GM18505 (cell line): ENCODE data around the gene GALK2.
"Not testable (repeated sequence)": the region's sequence is repeated elsewhere in the genome, so short reads cannot be mapped to it uniquely, and the experiment has no call there.

Experiments
- ATAC-seq: cut with Tn5 transposase; IDR thresholded peaks from one replicate; pipeline ENCODE4 v1.9.1; 2021; ENCODE audit not compliant: unreplicated experiment
- POLR2A ChIP-seq: IDR thresholded peaks from 4 replicates; pipeline ENCODE4 v1.6.1; 2011; ENCODE audit warnings: borderline replicate concordance; ENCODE audit not compliant: insufficient read depth, insufficient read length; ENCODE audit errors: extremely low read depth

The GALK2 gene

GRCh38 chr15:49179433-49180190 lies 9.6 kb downstream of the GALK2 start:
- no peak for TF ChIP-seq POLR2A
- ATAC-seq = no peak

DNA sequence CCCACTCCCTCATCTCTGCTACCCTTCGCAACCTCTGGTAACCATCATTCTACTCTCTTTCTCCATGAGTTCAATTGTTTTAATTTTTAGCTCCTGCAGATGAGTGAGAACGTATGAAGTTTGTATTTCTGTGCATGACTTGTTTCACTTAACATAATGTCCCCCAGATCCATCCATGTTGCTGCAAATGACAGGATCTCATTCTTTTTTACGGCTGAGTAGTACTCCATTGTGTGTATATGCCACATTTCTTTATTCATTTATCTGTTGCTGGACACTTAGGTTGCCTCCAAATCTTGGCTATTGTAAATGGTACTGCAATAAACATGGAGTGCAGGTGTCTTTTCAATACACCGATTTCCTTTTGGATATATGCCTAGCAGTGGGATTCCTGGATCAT lies 12.1 kb downstream of the GALK2 start:
- TF ChIP-seq POLR2A = no peak
- ATAC-seq = no peak

- not testable (repeated sequence) for ATAC-seq
Measured at GRCh38 chr15:49183741-49184140, 13.7 kb downstream of the GALK2 start.

GRCh38 chr15:49185473-49185872 lies 15.4 kb downstream of the GALK2 start:
- ATAC-seq = no peak
- TF ChIP-seq POLR2A = no peak

GRCh38 chr15:49187549-49188245 lies 17.6 kb downstream of the GALK2 start:
- TF ChIP-seq POLR2A = no peak
- ATAC-seq = no peak

DNA sequence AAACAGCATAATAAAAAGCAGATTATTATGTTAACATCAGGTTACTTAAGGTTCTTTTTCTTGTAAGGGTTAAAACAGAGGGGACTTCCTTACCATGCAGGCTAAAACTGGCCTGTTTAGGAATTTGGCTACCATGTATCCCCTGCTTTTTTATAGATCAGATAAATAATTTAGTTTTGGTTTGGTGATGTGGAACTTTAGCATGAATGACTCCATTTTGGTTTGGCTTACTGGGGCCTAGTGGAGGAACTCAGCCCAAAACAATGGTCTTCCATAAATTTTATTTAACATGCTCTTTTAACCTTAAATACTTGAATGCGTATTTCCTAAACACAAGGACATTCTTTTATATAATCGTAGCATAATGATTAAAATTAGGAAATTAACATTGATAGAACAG lies 18.9 kb downstream of the GALK2 start:
- TF ChIP-seq POLR2A = no peak
- ATAC-seq = no peak

GRCh38 chr15:49189631-49190030 lies 19.6 kb downstream of the GALK2 start:
- ATAC-seq = no peak
- no peak for TF ChIP-seq POLR2A

DNA sequence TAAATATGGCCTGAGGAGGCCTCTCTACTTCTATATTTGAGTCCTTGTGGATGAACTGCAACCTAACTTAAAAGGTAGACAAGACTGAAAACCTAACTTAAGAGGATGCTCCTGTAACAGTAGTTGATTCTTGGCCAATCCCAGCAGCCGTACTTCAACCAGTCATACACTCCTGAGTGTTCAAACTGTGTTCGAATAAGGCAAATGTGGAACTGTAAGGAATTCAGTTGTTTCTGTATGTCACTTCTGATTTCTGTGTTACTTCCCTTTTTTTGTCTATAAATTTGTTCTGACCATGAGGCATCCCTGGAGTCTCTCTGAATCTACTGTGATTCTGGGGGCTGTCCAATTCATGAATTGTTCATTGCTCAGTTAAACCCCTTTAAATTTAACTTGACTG lies 20.5 kb downstream of the GALK2 start:
- TF ChIP-seq POLR2A = no peak
- ATAC-seq = no peak

DNA sequence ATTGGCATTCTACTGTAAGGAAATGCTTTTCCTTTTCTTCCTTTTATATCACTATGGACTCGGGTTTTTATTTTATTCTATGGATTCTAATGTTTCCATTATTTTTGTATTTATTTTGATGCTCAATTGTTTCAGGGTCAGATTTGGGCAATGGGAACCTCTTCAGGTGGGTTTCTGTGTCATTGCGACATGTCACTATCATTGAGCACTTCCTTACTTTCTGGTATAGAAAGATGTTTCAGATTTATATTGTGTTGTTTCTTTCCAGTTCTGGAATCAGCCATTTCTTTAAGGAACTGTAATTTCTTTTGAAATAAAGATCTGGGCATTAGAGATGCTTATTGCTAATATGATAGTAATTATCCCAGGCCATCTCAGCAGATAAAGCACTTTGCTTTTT lies 21.8 kb downstream of the GALK2 start:
- ATAC-seq = no peak

GRCh38 chr15:49196856-49197255 lies 26.8 kb downstream of the GALK2 start:
- no peak for TF ChIP-seq POLR2A
- ATAC-seq = no peak

More for the DNA sequence above, 21.8 kb downstream of the GALK2 start:
- no peak for TF ChIP-seq POLR2A

DNA sequence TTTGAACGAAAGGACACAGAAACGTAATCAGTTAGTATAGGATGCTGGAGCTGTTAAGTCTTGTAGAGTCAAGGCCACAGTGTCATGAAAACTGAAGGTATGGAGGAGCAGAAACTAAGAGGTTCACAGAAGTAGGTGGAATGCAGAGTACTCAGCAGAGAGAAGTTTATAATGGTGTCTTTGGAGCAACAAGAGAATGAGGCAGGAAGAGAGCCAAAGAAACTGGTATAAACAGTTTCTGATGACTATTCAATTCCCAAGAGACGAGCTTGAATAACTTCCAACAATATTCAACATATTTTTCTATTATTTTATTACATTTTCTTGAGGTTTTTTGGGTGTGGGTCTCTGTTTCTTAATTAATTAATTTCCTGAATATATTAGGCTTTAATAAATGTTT lies 29.6 kb downstream of the GALK2 start:
- TF ChIP-seq POLR2A = no peak
- no peak for ATAC-seq

- no peak for ATAC-seq
- TF ChIP-seq POLR2A = no peak
Measured at GRCh38 chr15:49200347-49200746, 30.3 kb downstream of the GALK2 start.

- ATAC-seq = not testable (repeated sequence)
Measured at GRCh38 chr15:49208102-49208501, 38.1 kb downstream of the GALK2 start.

- TF ChIP-seq POLR2A = no peak
- no peak for ATAC-seq
Measured at GRCh38 chr15:49212897-49213296, 42.9 kb downstream of the GALK2 start.
